HCT116 (cell line): ENCODE measurements around the gene CELF4. TPM values are rescaled to one million over a fixed set of nuclear protein-coding genes. Genes with fewer than 3 reads are reported as not detected.

Experiments
- ATAC-seq: fragments of 200-7000 bp; cut with Tn5 transposase; 2 replicates; pipeline ENCODE4 v1.9.1; 2020; ENCODE audit warnings: mild to moderate bottlenecking, moderate library complexity
- BruUV-seq: library from RNA; stranded (reverse); fragments of 400-500 nt; replicated peaks from 2 replicates; lab custom pipeline; 2021; lab: Mats Ljungman, UMichigan
- CTCF ChIA-PET: fragments of 300-600 bp; sonication (Branson Sonifier 250); formaldehyde crosslinking; loops from one replicate; lab custom pipeline; 2021; ENCODE audit warnings: antibody characterized with exemption; lab: Charles Lee
- POLR2A ChIA-PET: fragments of 300-600, 350-600 bp; sonication (Branson Sonifier 250); formaldehyde crosslinking; loops from one replicate; lab custom pipeline; 2021; ENCODE audit warnings: antibody characterized with exemption; lab: Charles Lee
- RAD21 ChIA-PET, 2 experiments: fragments of 300-600 bp; sonication (Branson Sonifier 250); formaldehyde crosslinking; loops; one replicate each; lab custom pipeline; 2023; ENCODE audit warnings: low total read pairs in 2 of 2; ENCODE audit not compliant: uncharacterized antibody in 2 of 2, unreplicated experiment in 2 of 2, low non-redundant PET in 1 of 2; lab: Charles Lee
- DNase-seq: peaks from one replicate; pipeline ENCODE4 v3.0.0-alpha.2; 2010; ENCODE audit warnings: low read depth, low spot score
- H2AFZ ChIP-seq: fragments of 200-600 bp; shearing (Covaris generic), sonication (generic); 2 replicates; pipeline ENCODE4 v1.6.1; 2017; ENCODE audit warnings: low read depth, mixed run types, mixed read lengths, antibody characterized with exemption, low read length; ENCODE audit not compliant: poor library complexity, severe bottlenecking
- H3K27ac ChIP-seq: 2 replicates; pipeline ENCODE4 v1.5.1; 2012; ENCODE audit warnings: low read depth, low read length
- H3K27me3 ChIP-seq: fragments of 200-600 bp; sonication (generic); 2 replicates; pipeline ENCODE4 v1.6.1; 2016; ENCODE audit warnings: mixed run types, low read length, mixed read lengths; ENCODE audit not compliant: insufficient read depth
- H3K36me3 ChIP-seq, 2 experiments: fragments of 200-500 bp in 1 of 2; fragments of 200-600 bp in 1 of 2; sonication (Bioruptor generic) in 1 of 2; sonication (generic) in 1 of 2; 2 replicates each; pipeline versions ENCODE4 v1.5.1 to v1.6.1; 2014 to 2016; ENCODE audit warnings: low read length in 2 of 2, inconsistent platforms in 1 of 2, mixed read lengths in 1 of 2, mixed run types in 1 of 2; ENCODE audit not compliant: insufficient read depth in 2 of 2, control insufficient read depth in 1 of 2
- H3K4me1 ChIP-seq, 2 experiments: fragments of 200-600 bp in 1 of 2; sonication (generic) in 1 of 2; 2 replicates each; pipeline versions ENCODE4 v1.5.1 to v1.6.1; 2012 to 2017; ENCODE audit warnings: low read length in 2 of 2, inconsistent platforms in 1 of 2, mild to moderate bottlenecking in 1 of 2, mixed read lengths in 1 of 2, mixed run types in 1 of 2, moderate library complexity in 1 of 2; ENCODE audit not compliant: insufficient read depth in 2 of 2, control insufficient read depth in 1 of 2
- H3K4me2 ChIP-seq: fragments of 200-600 bp; sonication (generic); 2 replicates; pipeline ENCODE4 v1.6.1; 2017; ENCODE audit warnings: mixed run types, low read length, mixed read lengths
- H3K4me3 ChIP-seq, 2 experiments: fragments of 200-600 bp in 1 of 2; sonication (generic) in 1 of 2; replicated peaks in 1 of 2; 2 replicates each; pipeline ENCODE4 v1.5.1; 2011 to 2016; ENCODE audit warnings: low read length in 2 of 2, control low read depth in 1 of 2, low read depth in 1 of 2, mild to moderate bottlenecking in 1 of 2, mixed read lengths in 1 of 2, mixed run types in 1 of 2
- H3K79me2 ChIP-seq: fragments of 200-600 bp; sonication (generic); 2 replicates; pipeline ENCODE4 v1.6.1; 2017; ENCODE audit warnings: mild to moderate bottlenecking, mixed run types, low read length, moderate library complexity, mixed read lengths; ENCODE audit not compliant: insufficient read depth
- H3K9ac ChIP-seq: fragments of 200-600 bp; sonication (generic); 2 replicates; pipeline ENCODE4 v1.6.1; 2016; ENCODE audit warnings: low read length, mixed read lengths
- H3K9me2 ChIP-seq: fragments of 200-600 bp; sonication (generic), shearing (Covaris generic); 2 replicates; pipeline ENCODE4 v1.6.1; 2017; ENCODE audit warnings: mixed run types, mild to moderate bottlenecking, moderate library complexity; ENCODE audit not compliant: insufficient read depth
- H3K9me3 ChIP-seq, 2 experiments: fragments of 200-500 bp in 1 of 2; fragments of 200-600 bp in 1 of 2; sonication (Bioruptor generic) in 1 of 2; sonication (generic) in 1 of 2; 2 replicates each; pipeline ENCODE4 v1.6.1; 2014 to 2017; ENCODE audit warnings: low read length in 2 of 2, mixed read lengths in 2 of 2, inconsistent platforms in 1 of 2, low read depth in 1 of 2, mild to moderate bottlenecking in 1 of 2, mixed run types in 1 of 2, moderate library complexity in 1 of 2; ENCODE audit not compliant: control insufficient read depth in 1 of 2, insufficient read depth in 1 of 2
- H4K20me1 ChIP-seq: fragments of 200-600 bp; sonication (generic), shearing (Covaris generic); 2 replicates; pipeline ENCODE4 v1.6.1; 2017; ENCODE audit warnings: mixed run types, mild to moderate bottlenecking, moderate library complexity; ENCODE audit not compliant: insufficient read depth
- ATF3 ChIP-seq: IDR thresholded peaks from 2 replicates; pipeline ENCODE4 v1.6.1; 2012
- CBX3 ChIP-seq: IDR thresholded peaks from 2 replicates; pipeline ENCODE4 v1.6.1; 2012; ENCODE audit warnings: low read depth
- CEBPB ChIP-seq: IDR thresholded peaks from 2 replicates; pipeline ENCODE4 v1.6.1; 2012; ENCODE audit warnings: low read depth
- CTCF ChIP-seq, 3 experiments: fragments of 200-600 bp in 1 of 3; sonication (generic) in 1 of 3; IDR thresholded peaks in 2 of 3; conservative IDR thresholded peaks in 1 of 3; 2 replicates each; pipeline ENCODE4 v1.5.1; 2012 to 2017; ENCODE audit warnings: low read depth in 2 of 3, low read length in 2 of 3, antibody characterized with exemption in 1 of 3, borderline replicate concordance in 1 of 3, control low read depth in 1 of 3, mild to moderate bottlenecking in 1 of 3, mixed read lengths in 1 of 3, mixed run types in 1 of 3, moderate library complexity in 1 of 3; ENCODE audit not compliant: insufficient read depth in 1 of 3
- ELF1 ChIP-seq: IDR thresholded peaks from 2 replicates; pipeline ENCODE4 v1.6.1; 2012; ENCODE audit warnings: low read depth, borderline replicate concordance
- EZH2phosphoT487 ChIP-seq: fragments of 200-600 bp; IDR thresholded peaks from 2 replicates; pipeline ENCODE4 v1.6.1; 2018; ENCODE audit warnings: antibody characterized with exemption, borderline replicate concordance
- JUND ChIP-seq: IDR thresholded peaks from 2 replicates; pipeline ENCODE4 v1.6.1; 2012
- MAX ChIP-seq: IDR thresholded peaks from 2 replicates; pipeline ENCODE4 v1.6.1; 2012
- POLR2A ChIP-seq: IDR thresholded peaks from 2 replicates; pipeline ENCODE4 v1.7.0; 2011; ENCODE audit warnings: borderline replicate concordance; ENCODE audit not compliant: insufficient read depth, insufficient read length; ENCODE audit errors: extremely low read depth
- POLR2AphosphoS5 ChIP-seq: IDR thresholded peaks from 2 replicates; pipeline ENCODE4 v1.6.1; 2011; ENCODE audit warnings: mild to moderate bottlenecking, low read depth, low read length, moderate library complexity
- SIN3A ChIP-seq: IDR thresholded peaks from 2 replicates; pipeline ENCODE4 v1.6.1; 2012; ENCODE audit warnings: low read depth
- SP1 ChIP-seq: IDR thresholded peaks from 2 replicates; pipeline ENCODE4 v1.6.1; 2012; ENCODE audit warnings: low read depth
- SRF ChIP-seq: IDR thresholded peaks from 2 replicates; pipeline ENCODE4 v1.6.1; 2012; ENCODE audit warnings: low read depth
- TCF7L2 ChIP-seq: IDR thresholded peaks from 2 replicates; pipeline ENCODE4 v1.7.0; 2011; ENCODE audit warnings: borderline replicate concordance, inconsistent platforms; ENCODE audit not compliant: insufficient read depth, insufficient read length; ENCODE audit errors: extremely low read depth
- ZFX ChIP-seq: fragments of 450-650 bp; IDR thresholded peaks from 2 replicates; pipeline ENCODE4 v1.6.1; 2017
- intact Hi-C: fragments of 100-400 bp; cut with micrococcal nuclease; formaldehyde crosslinking; loops from 2 replicates; pipeline ENCODE4 v1.10.0; 2022
- total RNA-seq: library from RNA; stranded (reverse); gene quantifications from one replicate; pipeline ENCODE4 v1.2.1, GENCODE V29; 2021; ENCODE audit not compliant: unreplicated experiment

The CELF4 gene
- total RNA-seq, 1 experiment from 2014 or later: not detected

- POLR2A ChIA-PET: no interaction called here
- H3K4me3 ChIP-seq: no peak overlapping the region
- H3K27me3 ChIP-seq: peaks cover 9% of the 10 kb centered on the region
- no TSS peak for BruUV-seq
- no peak overlapping the region for H3K4me2 ChIP-seq
- H3K4me1 ChIP-seq: no peaks in the 10 kb centered on the region
- DNase-seq (no peak), ATAC-seq (no peak)
- no peaks in the 10 kb centered on the region for H3K79me2 ChIP-seq
- no peaks in the 10 kb centered on the region for H3K36me3 ChIP-seq
- no peaks in the 10 kb centered on the region for H3K9me3 ChIP-seq
- no peak overlapping the region for H2AFZ ChIP-seq
- TF ChIP-seq MAX (no peak), CBX3 (no peak), CEBPB (no peak), SP1 (no peak), JUND (no peak), POLR2AphosphoS5 (no peak), SRF (no peak), CTCF (IDR thresholded peaks at IDR 0.05 in 2 of 3, conservative IDR thresholded peaks at IDR 0.05 in 1 of 3; ENCODE audit: borderline replicate concordance in 1 of 3, insufficient read depth in 1 of 3, low read depth in 2 of 3, low read length in 2 of 3) (no peak), ZFX (no peak), ELF1 (no peak), TCF7L2 (no peak), ATF3 (no peak), EZH2phosphoT487 (no peak), SIN3A (no peak), POLR2A (no peak)
- TF ChIP-seq, all 23 proteins: peak for 0
- CTCF ChIA-PET: no interaction called here
- Histone ChIP-seq H4K20me1 (no peaks in the 10 kb centered on the region), H3K9ac (no peak overlapping the region), H3K9me2 (no peaks in the 10 kb centered on the region), H3K27ac (no peak overlapping the region)
- intact Hi-C loops: no loop called here
- RAD21 ChIA-PET: no interaction called here
Observed at GRCh38 chr18:37567061-37567993, 1.7 kb upstream of the CELF4 start.
